CD14-positive monocyte (primary cell): ENCODE measurements around the gene RSPO1. TPM values are rescaled to one million over a fixed set of nuclear protein-coding genes. Genes with fewer than 3 reads are reported as not detected.

Experiments
- DNase-seq, 3 donors: peaks; one replicate each; pipeline ENCODE4 v3.0.0-alpha.2; 2011 to 2022
- H2AFZ ChIP-seq: 2 replicates; pipeline ENCODE4 v1.6.0; 2012; ENCODE audit warnings: mild to moderate bottlenecking, low read depth, low read length, inconsistent platforms; ENCODE audit not compliant: insufficient read depth, poor library complexity, severe bottlenecking
- H3K27ac ChIP-seq, 2 donors: 1 replicate in 1 of 2; 2 replicates in 1 of 2; pipeline ENCODE4 v1.5.1; 2012 to 2013; ENCODE audit warnings: low read length in 2 of 2, control low read depth in 1 of 2, inconsistent platforms in 1 of 2, low read depth in 1 of 2, mild to moderate bottlenecking in 1 of 2
- H3K27me3 ChIP-seq, 2 donors: one replicate each; pipeline versions ENCODE4 v1.6.0 to v1.6.1; 2011 to 2013; ENCODE audit warnings: low read length in 2 of 2; ENCODE audit not compliant: control insufficient read depth in 2 of 2, insufficient read depth in 2 of 2
- H3K36me3 ChIP-seq, 2 donors: replicated peaks in 1 of 2; 1 replicate in 1 of 2; 2 replicates in 1 of 2; pipeline versions ENCODE4 v1.5.1 to v1.6.1; 2012 to 2013; ENCODE audit warnings: low read length in 2 of 2, control low read depth in 1 of 2, inconsistent platforms in 1 of 2, mild to moderate bottlenecking in 1 of 2; ENCODE audit not compliant: insufficient read depth in 2 of 2, control insufficient read depth in 1 of 2
- H3K4me1 ChIP-seq, 2 donors: 1 replicate in 1 of 2; 2 replicates in 1 of 2; pipeline versions ENCODE4 v1.5.1 to v1.6.1; 2012 to 2013; ENCODE audit warnings: low read length in 2 of 2, control low read depth in 1 of 2, inconsistent platforms in 1 of 2, mild to moderate bottlenecking in 1 of 2, moderate library complexity in 1 of 2; ENCODE audit not compliant: insufficient read depth in 2 of 2, control insufficient read depth in 1 of 2
- H3K4me2 ChIP-seq: replicated peaks from 2 replicates; pipeline ENCODE3; 2012; ENCODE audit warnings: low read length, moderate library complexity, mild to moderate bottlenecking; ENCODE audit not compliant: poor library complexity, severe bottlenecking; ENCODE audit errors: extremely low read depth
- H3K4me3 ChIP-seq, 3 experiments: fragments of 200-600 bp in 1 of 3; sonication (generic) in 1 of 3; replicated peaks in 1 of 3; 1 replicate in 2 of 3; 2 replicates in 1 of 3; pipeline ENCODE4 v1.5.1; 2011 to 2013; ENCODE audit warnings: low read length in 3 of 3, mild to moderate bottlenecking in 3 of 3, control low read depth in 2 of 3, low read depth in 2 of 3, inconsistent platforms in 1 of 3, moderate library complexity in 1 of 3
- H3K79me2 ChIP-seq: 2 replicates; pipeline ENCODE4 v1.6.0; 2012; ENCODE audit warnings: mild to moderate bottlenecking, control low read depth, inconsistent platforms, low read length, moderate library complexity; ENCODE audit not compliant: insufficient read depth
- H3K9ac ChIP-seq: 2 replicates; pipeline ENCODE4 v1.6.0; 2017; ENCODE audit warnings: low read length, mild to moderate bottlenecking; ENCODE audit not compliant: insufficient read depth, poor library complexity, severe bottlenecking
- H3K9me3 ChIP-seq, 2 donors: replicated peaks in 1 of 2; 1 replicate in 1 of 2; 2 replicates in 1 of 2; pipeline versions ENCODE4 v1.5.1 to v1.6.1; 2012 to 2013; ENCODE audit warnings: low read length in 2 of 2, control low read depth in 1 of 2; ENCODE audit not compliant: control insufficient read depth in 1 of 2, insufficient read depth in 1 of 2
- H4K20me1 ChIP-seq: 2 replicates; pipeline ENCODE4 v1.6.0; 2012; ENCODE audit warnings: mild to moderate bottlenecking, low read length, control low read depth, moderate library complexity; ENCODE audit not compliant: insufficient read depth
- H3K27ac Mint-ChIP-seq, 7 donors: one replicate each; pipeline ENCODE4 v1.8.0; 2020; ENCODE audit warnings: mild to moderate bottlenecking in 7 of 7, mixed read lengths in 7 of 7, moderate library complexity in 6 of 7, inconsistent platforms in 2 of 7
- H3K27me3 Mint-ChIP-seq, 3 donors: one replicate each; pipeline ENCODE4 v1.8.0; 2021 to 2022; ENCODE audit warnings: low read depth in 3 of 3, mild to moderate bottlenecking in 3 of 3, mixed read lengths in 3 of 3, moderate library complexity in 3 of 3, inconsistent platforms in 1 of 3
- H3K36me3 Mint-ChIP-seq, 2 donors: one replicate each; pipeline ENCODE4 v1.8.0; 2020; ENCODE audit warnings: mixed read lengths in 2 of 2, inconsistent platforms in 1 of 2, mild to moderate bottlenecking in 1 of 2
- H3K4me1 Mint-ChIP-seq: one replicate; pipeline ENCODE4 v1.8.0; 2020; ENCODE audit warnings: mild to moderate bottlenecking, mixed read lengths
- H3K4me3 Mint-ChIP-seq, 2 donors: one replicate each; pipeline ENCODE4 v1.8.0; 2020; ENCODE audit warnings: mild to moderate bottlenecking in 2 of 2, mixed read lengths in 2 of 2, moderate library complexity in 1 of 2
- H3K9me3 Mint-ChIP-seq, 7 donors: one replicate each; pipeline ENCODE4 v1.8.0; 2020 to 2022; ENCODE audit warnings: mixed read lengths in 7 of 7, mild to moderate bottlenecking in 6 of 7, moderate library complexity in 6 of 7, inconsistent platforms in 2 of 7
- CTCF ChIP-seq: fragments of 200-600 bp; IDR thresholded peaks from one replicate; pipeline ENCODE4 v1.8.0; 2022; ENCODE audit warnings: antibody characterized with exemption, mild to moderate bottlenecking
- WGBS: methylation state at CpG from one replicate; pipeline ENCODE4 v1.1.5; 2013; ENCODE audit warnings: missing lambda C conversion rate; ENCODE audit not compliant: insufficient coverage; 5-methylcytosine and 5-hydroxymethylcytosine counted together
- intact Hi-C, 2 donors: fragments of 100-400 bp; cut with micrococcal nuclease; formaldehyde crosslinking; loops; one replicate each; pipeline versions ENCODE4 v1.15.0 to v1.15.1; 2023
- polyA plus RNA-seq, 3 donors: library from polyadenylated mRNA; depleted of rRNA in 1 of 3; unstranded in 2 of 3; stranded (reverse) in 1 of 3; fragments of 300-500 nt in 2 of 3; fragments of >200 nt in 1 of 3; fragmentation: Illumina TruSeq in 2 of 3; gene quantifications; 1 replicate in 2 of 3; 2 replicates in 1 of 3; pipeline ENCODE4 v1.2.3, GENCODE V29; 2012 to 2021

The RSPO1 gene
- polyA plus RNA-seq, 3 donors = not detected

GRCh38 chr1:37676281-37677142 is 41.8 kb upstream of the RSPO1 start:
- Mint-ChIP-seq H3K4me3 (no peak overlapping the region), H3K36me3 (peaks cover 3 to 7% of the 10 kb centered on the region in 2 donors), H3K4me1 (peaks cover 33% of the 10 kb centered on the region), H3K9me3 (peaks cover 0 to 2% (median 0%) of the 10 kb centered on the region in 7 donors), H3K27me3 (peaks cover 1 to 3% (median 3%) of the 10 kb centered on the region in 3 donors), H3K27ac (peak overlapping the region in 3 of 7 donors; percentile 38 to 72 (median 60))
- peaks cover 0 to 8% of the 10 kb centered on the region in 2 donors for H3K36me3 ChIP-seq
- H3K79me2 ChIP-seq = no peaks in the 10 kb centered on the region
- peaks cover 12 to 18% of the 10 kb centered on the region in 2 donors for H3K4me1 ChIP-seq
- H3K9ac ChIP-seq = peak overlapping the region; percentile 54
- no peak for TF ChIP-seq CTCF
- no peaks in the 10 kb centered on the region for H3K27me3 ChIP-seq
- H3K27ac ChIP-seq = peak overlapping the region in 1 of 2 donors; percentile 20
- peak overlapping the region; percentile 87 for H2AFZ ChIP-seq
- no peaks in the 10 kb centered on the region for H3K9me3 ChIP-seq
- intact Hi-C loops = loop anchor here in 1 of 2 donors (5.0 kb wide), 1 partner anchor 69 kb away; no protein-coding TSS in a partner anchor
- no peak for DNase-seq
- no peak overlapping the region for H3K4me2 ChIP-seq
- WGBS = 42% methylated on average over 8 of the region's 14 CpGs
- H4K20me1 ChIP-seq = no peaks in the 10 kb centered on the region
- no peak overlapping the region for H3K4me3 ChIP-seq

- H2AFZ ChIP-seq = no peak overlapping the region
- no peak overlapping the region for H3K9ac ChIP-seq
- no peak for TF ChIP-seq CTCF
- Mint-ChIP-seq H3K27ac (no peak overlapping the region), H3K9me3 (peaks cover 0 to 2% (median 0%) of the 10 kb centered on the region in 7 donors), H3K4me1 (peaks cover 33% of the 10 kb centered on the region), H3K4me3 (no peak overlapping the region), H3K36me3 (no peaks in the 10 kb centered on the region), H3K27me3 (peaks cover 1 to 4% (median 3%) of the 10 kb centered on the region in 3 donors)
- no peak overlapping the region for H3K4me3 ChIP-seq
- no peaks in the 10 kb centered on the region for H4K20me1 ChIP-seq
- H3K27me3 ChIP-seq = no peaks in the 10 kb centered on the region
- H3K4me1 ChIP-seq = peaks cover 12 to 18% of the 10 kb centered on the region in 2 donors
- no peak overlapping the region for H3K4me2 ChIP-seq
- intact Hi-C loops = no loop called here
- H3K27ac ChIP-seq = no peak overlapping the region
- WGBS = 57% methylated on average over 8 of the region's 10 CpGs
- H3K36me3 ChIP-seq = no peaks in the 10 kb centered on the region
- H3K79me2 ChIP-seq = no peaks in the 10 kb centered on the region
- no peaks in the 10 kb centered on the region for H3K9me3 ChIP-seq
- no peak for DNase-seq
These were observed 39.2 kb upstream of the RSPO1 start for GRCh38 chr1:37673920-37674319.
